HepG2 (cell line): ENCODE data around the gene LIMD2. TPM values are rescaled to one million over a fixed set of nuclear protein-coding genes. Genes with fewer than 3 reads are reported as not detected.

Source experiments
- ATAC-seq: fragments of 200-7000 bp; cut with Tn5 transposase; 3 replicates; pipeline ENCODE4 v1.9.1; 2020; ENCODE audit warnings: mild to moderate bottlenecking, moderate library complexity
- BruUV-seq: library from RNA; stranded (reverse); fragments of 400-500 nt; replicated peaks from 2 replicates; lab custom pipeline; 2021; lab: Mats Ljungman, UMichigan
- CTCF ChIA-PET: fragments of 300-600 bp; formaldehyde crosslinking; extraction: SDS; loops from one replicate; lab custom pipeline; 2021; ENCODE audit warnings: low total read pairs, inconsistent platforms, low intra/inter-chr PET ratio; lab: Yijun Ruan, JAX
- POLR2A ChIA-PET: fragments of 350-600 bp; sonication (Branson Sonifier 250); formaldehyde crosslinking; loops from one replicate; lab custom pipeline; 2020; ENCODE audit warnings: antibody characterized with exemption, inconsistent platforms; lab: Yijun Ruan, JAX
- DNase-seq: peaks from one replicate; pipeline ENCODE4 v3.0.0-alpha.2; 2015; ENCODE audit warnings: low spot score
- FAIRE-seq: peaks from 3 replicates; lab custom pipeline; 2011; peaks lifted over from hg19 to GRCh38; lab: Jason Lieb, UNC
- H2AFZ ChIP-seq: one replicate; pipeline ENCODE4 v1.6.1; 2011; ENCODE audit warnings: low read length, inconsistent platforms
- H3K27ac ChIP-seq: fragments of 300-600 bp; 3 replicates; pipeline ENCODE4 v1.8.0; 2011; ENCODE audit warnings: mixed run types, mild to moderate bottlenecking, mixed read lengths, low read length, inconsistent platforms; ENCODE audit not compliant: insufficient read depth; ENCODE audit errors: extremely low read length
- H3K27me3 ChIP-seq, 2 experiments: fragments of 200-600 bp in 1 of 2; 2 replicates in 1 of 2; 3 replicates in 1 of 2; pipeline versions ENCODE4 v1.6.0 to v1.8.0; 2011; ENCODE audit warnings: low read length in 2 of 2, mild to moderate bottlenecking in 2 of 2, moderate library complexity in 2 of 2, inconsistent platforms in 1 of 2; ENCODE audit not compliant: insufficient read depth in 2 of 2, control insufficient read depth in 1 of 2
- H3K36me3 ChIP-seq, 2 experiments: fragments of 200-600 bp in 1 of 2; replicated peaks in 1 of 2; 2 replicates in 1 of 2; 3 replicates in 1 of 2; pipeline versions ENCODE4 v1.5.1 to v1.8.0; 2011; ENCODE audit warnings: low read length in 2 of 2, inconsistent platforms in 1 of 2; ENCODE audit not compliant: insufficient read depth in 2 of 2, control insufficient read depth in 1 of 2
- H3K4me1 ChIP-seq: 2 replicates; pipeline ENCODE4 v1.5.1; 2012; ENCODE audit warnings: low read length, inconsistent platforms; ENCODE audit not compliant: insufficient read depth
- H3K4me2 ChIP-seq: 2 replicates; pipeline ENCODE4 v1.6.0; 2011; ENCODE audit warnings: low read depth, low read length, inconsistent platforms
- H3K4me3 ChIP-seq, 3 experiments: fragments of 200-600 bp in 1 of 3; sonication (generic), shearing (Covaris generic) in 1 of 3; replicated peaks in 1 of 3; 2 replicates each; pipeline ENCODE4 v1.5.1; 2011 to 2016; ENCODE audit warnings: low read length in 3 of 3, inconsistent platforms in 2 of 3, low read depth in 2 of 3, mild to moderate bottlenecking in 2 of 3, control low read depth in 1 of 3, mixed read lengths in 1 of 3; ENCODE audit not compliant: insufficient read depth in 1 of 3
- H3K79me2 ChIP-seq: one replicate; pipeline ENCODE4 v1.6.1; 2011; ENCODE audit warnings: low read length, inconsistent platforms; ENCODE audit not compliant: insufficient read depth
- H3K9ac ChIP-seq: 2 replicates; pipeline ENCODE4 v1.6.0; 2011; ENCODE audit warnings: mild to moderate bottlenecking, low read depth, low read length, inconsistent platforms; ENCODE audit not compliant: insufficient read depth
- H3K9me3 ChIP-seq: 2 replicates; pipeline ENCODE4 v1.5.1; 2012; ENCODE audit warnings: mild to moderate bottlenecking, low read length
- H4K20me1 ChIP-seq: 2 replicates; pipeline ENCODE4 v1.6.0; 2011; ENCODE audit warnings: inconsistent platforms, mild to moderate bottlenecking, low read length, moderate library complexity; ENCODE audit not compliant: insufficient read depth
- SCMH1 ChIP-seq: sonication (generic); formaldehyde crosslinking; IDR thresholded peaks from 2 replicates; pipeline ENCODE4 v1.9.0; 2021; ENCODE audit warnings: missing genetic modification reagents, mild to moderate bottlenecking, borderline replicate concordance
- SIN3A ChIP-seq: IDR thresholded peaks from 2 replicates; pipeline ENCODE4 v1.6.1; 2011; ENCODE audit warnings: low read depth, mild to moderate bottlenecking, control low read depth, low read length, borderline replicate concordance
- SMAD3 ChIP-seq: sonication (generic); formaldehyde crosslinking; IDR thresholded peaks from 2 replicates; pipeline ENCODE4 v1.4.0; 2020; ENCODE audit warnings: missing genetic modification reagents
- SMARCC2 ChIP-seq: fragments of 450-650 bp; IDR thresholded peaks from 2 replicates; pipeline ENCODE4 v1.6.1; 2017; ENCODE audit warnings: antibody characterized with exemption, mild to moderate bottlenecking
- SP140L ChIP-seq: sonication (generic); formaldehyde crosslinking; IDR thresholded peaks from 2 replicates; pipeline ENCODE4 v1.4.0; 2020; ENCODE audit warnings: missing genetic modification reagents, borderline replicate concordance
- SRSF1 ChIP-seq: fragments of 200-400 bp; formaldehyde crosslinking; optimal IDR thresholded peaks from 2 replicates; pipeline ENCODE3; 2017; ENCODE audit warnings: mild to moderate bottlenecking, low read depth, low read length, moderate library complexity
- ZBTB21 ChIP-seq: sonication (generic); formaldehyde crosslinking; IDR thresholded peaks from 2 replicates; pipeline ENCODE4 v1.4.0; 2020; ENCODE audit warnings: missing genetic modification reagents
- ZNF431 ChIP-seq: sonication (generic); formaldehyde crosslinking; IDR thresholded peaks from 2 replicates; pipeline ENCODE4 v1.9.0; 2022; ENCODE audit warnings: missing genetic modification reagents, low read depth, mild to moderate bottlenecking, borderline replicate concordance
- ZNF546 ChIP-seq: sonication (generic); formaldehyde crosslinking; conservative IDR thresholded peaks from 2 replicates; pipeline ENCODE4 v1.8.1; 2023; ENCODE audit warnings: mild to moderate bottlenecking, missing genetic modification reagents
- ZNF563 ChIP-seq: sonication (generic); formaldehyde crosslinking; IDR thresholded peaks from 2 replicates; pipeline ENCODE4 v1.8.0; 2022; ENCODE audit warnings: mild to moderate bottlenecking, moderate library complexity, missing genetic modification reagents
- ZNF644 ChIP-seq: IDR thresholded peaks from 2 replicates; pipeline ENCODE4 v1.6.1; 2016; ENCODE audit warnings: low read depth
- ZNF878 ChIP-seq: sonication (generic); formaldehyde crosslinking; IDR thresholded peaks from 2 replicates; pipeline ENCODE4 v1.8.1; 2023; ENCODE audit warnings: mild to moderate bottlenecking, missing genetic modification reagents, moderate library complexity
- WGBS: methylation state at CpG from one replicate; pipeline ENCODE4 v1.1.6; 2017; ENCODE audit warnings: low lambda C conversion rate; 5-methylcytosine and 5-hydroxymethylcytosine counted together
- in situ Hi-C: cut with HindIII; loops from 2 replicates; pipeline ENCODE4 v1.10.0; 2017; ENCODE audit warnings: low pct_unique_long_range_greater_than_20kb; ENCODE audit not compliant: extremely low pct_ligation_motif_present
- intact Hi-C: fragments of 100-400 bp; cut with micrococcal nuclease; formaldehyde crosslinking; loops from one replicate; pipeline ENCODE4 v1.10.0; 2022; ENCODE audit not compliant: unreplicated experiment
- polyA plus RNA-seq, 8 experiments: library from polyadenylated mRNA; depleted of rRNA in 3 of 8; stranded (reverse) in 7 of 8; unstranded in 1 of 8; fragments of >200 nt; fragmentation: Illumina TruSeq in 4 of 8; extraction: Trizol in 4 of 8; gene quantifications; 2 replicates each; pipeline versions ENCODE4 v1.2.1 to v1.2.3, GENCODE V29; 2011 to 2016; ENCODE audit warnings: low read depth in 4 of 8, missing spikeins in 1 of 8, mixed read lengths in 1 of 8; ENCODE audit not compliant: insufficient read depth in 1 of 8
- total RNA-seq, 5 experiments: library from RNA; depleted of rRNA; stranded (reverse); fragments of >200 nt; fragmentation: Illumina TruSeq; extraction: Trizol; gene quantifications; 2 replicates each; pipeline ENCODE4 v1.2.3, GENCODE V29; 2016; ENCODE audit warnings: low read depth in 1 of 5
- TF ChIP-seq, protein P1 (sequence below): sonication (generic); formaldehyde crosslinking; IDR thresholded peaks from 2 replicates; pipeline ENCODE4 v1.5.0; 2020; ENCODE audit warnings: missing genetic modification reagents, mild to moderate bottlenecking, borderline replicate concordance
- TF ChIP-seq, protein P2 (sequence below): sonication (generic); formaldehyde crosslinking; IDR thresholded peaks from 2 replicates; pipeline ENCODE4 v1.8.0; 2023; ENCODE audit warnings: mild to moderate bottlenecking, missing genetic modification reagents
- TF ChIP-seq, protein P3 (sequence below): sonication (generic); formaldehyde crosslinking; IDR thresholded peaks from 2 replicates; pipeline ENCODE4 v1.5.1; 2020; ENCODE audit warnings: mild to moderate bottlenecking, missing genetic modification reagents, moderate library complexity
- TF ChIP-seq, protein P4 (sequence below): sonication (generic); formaldehyde crosslinking; IDR thresholded peaks from 2 replicates; pipeline ENCODE4 v1.5.0; 2020; ENCODE audit warnings: missing genetic modification reagents
- TF ChIP-seq, protein P5 (sequence below): sonication (generic); formaldehyde crosslinking; IDR thresholded peaks from 2 replicates; pipeline ENCODE4 v1.9.0; 2021; ENCODE audit warnings: missing genetic modification reagents, borderline replicate concordance

LIMD2 gene
- total and polyA plus RNA-seq, 2 of the 13 experiments (the other 11 are each of a cell fraction or from before 2014, with no cell fraction given), result 9.0 to 20.8 TPM

DNA sequence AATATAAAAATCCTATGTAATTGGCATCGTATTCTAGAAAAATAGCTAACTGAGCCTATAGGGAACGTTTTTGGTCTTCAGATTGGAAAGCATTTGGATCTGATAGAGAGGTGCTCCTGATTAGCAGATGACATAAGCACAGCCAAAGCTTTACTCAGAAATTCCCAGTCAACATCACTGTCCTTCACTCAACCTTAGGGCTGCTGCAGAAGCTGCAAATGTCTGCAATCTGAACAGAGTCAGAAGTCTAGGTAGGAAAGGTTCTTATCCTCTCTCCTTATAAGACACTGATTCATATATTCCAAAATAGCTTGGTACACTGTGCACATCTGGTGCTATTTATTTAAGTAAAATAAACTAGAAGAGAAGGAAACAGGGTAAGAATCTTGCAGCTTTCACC, 22.5 kb upstream of the LIMD2 start:
- BruUV-seq, result no TSS peak
- H3K4me3 ChIP-seq, result no peak overlapping the region
- H3K9me3 ChIP-seq, result no peaks in the 10 kb centered on the region
- DNase-seq, result no peak
- no peaks in the 10 kb centered on the region for H3K27me3 ChIP-seq
- ChIA-PET POLR2A (interaction anchor here (1.7 kb wide), 1 partner anchor 20 kb away, joined by 3 read pairs; no protein-coding TSS in a partner anchor), CTCF (no interaction called here)
- H3K79me2 ChIP-seq, result no peaks in the 10 kb centered on the region
- no peak for FAIRE-seq
- intact Hi-C loops (no loop called here), in situ Hi-C loops (no loop called here)
- H4K20me1 ChIP-seq, result no peaks in the 10 kb centered on the region
- H3K9ac ChIP-seq, result no peak overlapping the region
- no peaks in the 10 kb centered on the region for H3K4me1 ChIP-seq
- H2AFZ ChIP-seq, result no peak overlapping the region
- H3K27ac ChIP-seq, result no peak overlapping the region
- WGBS, result 69% methylated on average over 2 of the region's 2 CpGs
- no peaks in the 10 kb centered on the region; a peak in 1 of 5 replicates for H3K36me3 ChIP-seq
- no peak overlapping the region for H3K4me2 ChIP-seq
- ATAC-seq, result no peak
- TF ChIP-seq, protein P1, sequence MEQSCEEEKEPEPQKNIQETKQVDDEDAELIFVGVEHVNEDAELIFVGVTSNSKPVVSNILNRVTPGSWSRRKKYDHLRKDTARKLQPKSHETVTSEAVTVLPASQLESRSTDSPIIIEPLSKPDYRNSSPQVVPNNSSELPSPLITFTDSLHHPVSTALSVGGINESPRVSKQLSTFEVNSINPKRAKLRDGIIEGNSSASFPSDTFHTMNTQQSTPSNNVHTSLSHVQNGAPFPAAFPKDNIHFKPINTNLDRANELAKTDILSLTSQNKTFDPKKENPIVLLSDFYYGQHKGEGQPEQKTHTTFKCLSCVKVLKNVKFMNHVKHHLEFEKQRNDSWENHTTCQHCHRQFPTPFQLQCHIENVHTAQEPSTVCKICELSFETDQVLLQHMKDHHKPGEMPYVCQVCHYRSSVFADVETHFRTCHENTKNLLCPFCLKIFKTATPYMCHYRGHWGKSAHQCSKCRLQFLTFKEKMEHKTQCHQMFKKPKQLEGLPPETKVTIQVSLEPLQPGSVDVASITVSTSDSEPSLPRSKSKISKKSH, result no peak
- TF ChIP-seq SRSF1 (no peak), SMARCC2 (no peak), SP140L (CRISPR knock-in tag) (no peak), SIN3A (no peak), ZNF644 (no peak), SMAD3 (CRISPR knock-in tag) (no peak), ZNF878 (no peak), ZNF431 (no peak), ZNF563 (CRISPR knock-in tag) (no peak), ZNF546 (CRISPR knock-in tag) (no peak), SCMH1 (no peak), ZBTB21 (CRISPR knock-in tag) (no peak)
- TF ChIP-seq, protein P2, sequence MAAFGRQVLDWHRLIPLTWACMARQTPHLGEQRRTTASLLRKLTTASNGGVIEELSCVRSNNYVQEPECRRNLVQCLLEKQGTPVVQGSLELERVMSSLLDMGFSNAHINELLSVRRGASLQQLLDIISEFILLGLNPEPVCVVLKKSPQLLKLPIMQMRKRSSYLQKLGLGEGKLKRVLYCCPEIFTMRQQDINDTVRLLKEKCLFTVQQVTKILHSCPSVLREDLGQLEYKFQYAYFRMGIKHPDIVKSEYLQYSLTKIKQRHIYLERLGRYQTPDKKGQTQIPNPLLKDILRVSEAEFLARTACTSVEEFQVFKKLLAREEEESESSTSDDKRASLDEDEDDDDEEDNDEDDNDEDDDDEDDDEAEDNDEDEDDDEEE (CRISPR knock-in tag), result no peak
- TF ChIP-seq, protein P3, sequence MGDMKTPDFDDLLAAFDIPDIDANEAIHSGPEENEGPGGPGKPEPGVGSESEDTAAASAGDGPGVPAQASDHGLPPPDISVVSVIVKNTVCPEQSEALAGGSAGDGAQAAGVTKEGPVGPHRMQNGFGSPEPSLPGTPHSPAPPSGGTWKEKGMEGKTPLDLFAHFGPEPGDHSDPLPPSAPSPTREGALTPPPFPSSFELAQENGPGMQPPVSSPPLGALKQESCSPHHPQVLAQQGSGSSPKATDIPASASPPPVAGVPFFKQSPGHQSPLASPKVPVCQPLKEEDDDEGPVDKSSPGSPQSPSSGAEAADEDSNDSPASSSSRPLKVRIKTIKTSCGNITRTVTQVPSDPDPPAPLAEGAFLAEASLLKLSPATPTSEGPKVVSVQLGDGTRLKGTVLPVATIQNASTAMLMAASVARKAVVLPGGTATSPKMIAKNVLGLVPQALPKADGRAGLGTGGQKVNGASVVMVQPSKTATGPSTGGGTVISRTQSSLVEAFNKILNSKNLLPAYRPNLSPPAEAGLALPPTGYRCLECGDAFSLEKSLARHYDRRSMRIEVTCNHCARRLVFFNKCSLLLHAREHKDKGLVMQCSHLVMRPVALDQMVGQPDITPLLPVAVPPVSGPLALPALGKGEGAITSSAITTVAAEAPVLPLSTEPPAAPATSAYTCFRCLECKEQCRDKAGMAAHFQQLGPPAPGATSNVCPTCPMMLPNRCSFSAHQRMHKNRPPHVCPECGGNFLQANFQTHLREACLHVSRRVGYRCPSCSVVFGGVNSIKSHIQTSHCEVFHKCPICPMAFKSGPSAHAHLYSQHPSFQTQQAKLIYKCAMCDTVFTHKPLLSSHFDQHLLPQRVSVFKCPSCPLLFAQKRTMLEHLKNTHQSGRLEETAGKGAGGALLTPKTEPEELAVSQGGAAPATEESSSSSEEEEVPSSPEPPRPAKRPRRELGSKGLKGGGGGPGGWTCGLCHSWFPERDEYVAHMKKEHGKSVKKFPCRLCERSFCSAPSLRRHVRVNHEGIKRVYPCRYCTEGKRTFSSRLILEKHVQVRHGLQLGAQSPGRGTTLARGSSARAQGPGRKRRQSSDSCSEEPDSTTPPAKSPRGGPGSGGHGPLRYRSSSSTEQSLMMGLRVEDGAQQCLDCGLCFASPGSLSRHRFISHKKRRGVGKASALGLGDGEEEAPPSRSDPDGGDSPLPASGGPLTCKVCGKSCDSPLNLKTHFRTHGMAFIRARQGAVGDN (CRISPR knock-in tag), result no peak
- TF ChIP-seq, protein P4, sequence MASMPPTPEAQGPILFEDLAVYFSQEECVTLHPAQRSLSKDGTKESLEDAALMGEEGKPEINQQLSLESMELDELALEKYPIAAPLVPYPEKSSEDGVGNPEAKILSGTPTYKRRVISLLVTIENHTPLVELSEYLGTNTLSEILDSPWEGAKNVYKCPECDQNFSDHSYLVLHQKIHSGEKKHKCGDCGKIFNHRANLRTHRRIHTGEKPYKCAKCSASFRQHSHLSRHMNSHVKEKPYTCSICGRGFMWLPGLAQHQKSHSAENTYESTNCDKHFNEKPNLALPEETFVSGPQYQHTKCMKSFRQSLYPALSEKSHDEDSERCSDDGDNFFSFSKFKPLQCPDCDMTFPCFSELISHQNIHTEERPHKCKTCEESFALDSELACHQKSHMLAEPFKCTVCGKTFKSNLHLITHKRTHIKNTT (CRISPR knock-in tag), result no peak
- TF ChIP-seq, protein P5, sequence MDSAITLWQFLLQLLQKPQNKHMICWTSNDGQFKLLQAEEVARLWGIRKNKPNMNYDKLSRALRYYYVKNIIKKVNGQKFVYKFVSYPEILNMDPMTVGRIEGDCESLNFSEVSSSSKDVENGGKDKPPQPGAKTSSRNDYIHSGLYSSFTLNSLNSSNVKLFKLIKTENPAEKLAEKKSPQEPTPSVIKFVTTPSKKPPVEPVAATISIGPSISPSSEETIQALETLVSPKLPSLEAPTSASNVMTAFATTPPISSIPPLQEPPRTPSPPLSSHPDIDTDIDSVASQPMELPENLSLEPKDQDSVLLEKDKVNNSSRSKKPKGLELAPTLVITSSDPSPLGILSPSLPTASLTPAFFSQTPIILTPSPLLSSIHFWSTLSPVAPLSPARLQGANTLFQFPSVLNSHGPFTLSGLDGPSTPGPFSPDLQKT, result no peak
